ENCODE measurements around the gene RIOX2.

Gene RIOX2

GRCh38 chr3:97990624-97991292 is 18.5 kb upstream of the RIOX2 start:
- DNase-seq (ENCODE audit: low spot score) (no peak), FAIRE-seq (peak; percentile 27)

GRCh38 chr3:97988784-97989568 is 16.7 kb upstream of the RIOX2 start:
- no peak for DNase-seq (ENCODE audit: low spot score)
- peak; percentile 99 for FAIRE-seq

- DNase-seq (ENCODE audit: low spot score) (no peak), FAIRE-seq (no peak)
These were observed 15.1 kb upstream of the RIOX2 start for GRCh38 chr3:97987306-97987705.

- DNase-seq (ENCODE audit: low spot score): no peak
- FAIRE-seq: no peak
These were observed 11.8 kb upstream of the RIOX2 start for GRCh38 chr3:97983933-97984491.

GRCh38 chr3:97981886-97982285 is 9.7 kb upstream of the RIOX2 start:
- no peak for DNase-seq (ENCODE audit: low spot score)
- no peak for FAIRE-seq

- FAIRE-seq (no peak), DNase-seq (ENCODE audit: low spot score) (no peak)
These were observed 7.4 kb upstream of the RIOX2 start for GRCh38 chr3:97979610-97980009.

- DNase-seq (ENCODE audit: low spot score): no peak
- no peak for FAIRE-seq
These were observed 3.2 kb upstream of the RIOX2 start for GRCh38 chr3:97975466-97975865.

GRCh38 chr3:97974996-97975395 is 2.8 kb upstream of the RIOX2 start:
- DNase-seq (ENCODE audit: low spot score) (no peak), FAIRE-seq (no peak)

GRCh38 chr3:97972976-97973375 is 745 bp upstream of the RIOX2 start:
- FAIRE-seq: peak; percentile 35
- no peak for DNase-seq (ENCODE audit: low spot score)

GRCh38 chr3:97970956-97971620 is 1.1 kb downstream of the RIOX2 start:
- DNase-seq (ENCODE audit: low spot score) (no peak), FAIRE-seq (no peak)

- FAIRE-seq: no peak
- DNase-seq (ENCODE audit: low spot score): no peak
These were observed 2.1 kb downstream of the RIOX2 start for GRCh38 chr3:97970156-97970555.

- no peak for FAIRE-seq
- no peak for DNase-seq (ENCODE audit: low spot score)
These were observed 2.7 kb downstream of the RIOX2 start for GRCh38 chr3:97969541-97969940.

GRCh38 chr3:97968376-97968775 is 3.9 kb downstream of the RIOX2 start:
- no peak for FAIRE-seq

GRCh38 chr3:97967966-97968365 is 4.3 kb downstream of the RIOX2 start:
- no peak for DNase-seq (ENCODE audit: low spot score)
- no peak for FAIRE-seq

More at GRCh38 chr3:97968376-97968775, 3.9 kb downstream of the RIOX2 start:
- DNase-seq (ENCODE audit: low spot score): no peak

GRCh38 chr3:97960993-97961766 is 11.1 kb downstream of the RIOX2 start:
- no peak for FAIRE-seq
- no peak for DNase-seq (ENCODE audit: low spot score)

GRCh38 chr3:97960551-97960950 is 11.7 kb downstream of the RIOX2 start:
- DNase-seq (ENCODE audit: low spot score): no peak
- no peak for FAIRE-seq

- FAIRE-seq: no peak
- no peak for DNase-seq (ENCODE audit: low spot score)
These were observed 12.4 kb downstream of the RIOX2 start for GRCh38 chr3:97959872-97960271.

GRCh38 chr3:97958796-97959195 is 13.4 kb downstream of the RIOX2 start:
- DNase-seq (ENCODE audit: low spot score) (no peak), FAIRE-seq (no peak)

- no peak for DNase-seq (ENCODE audit: low spot score)
- no peak for FAIRE-seq
These were observed 13.8 kb downstream of the RIOX2 start for GRCh38 chr3:97958396-97958795.

GRCh38 chr3:97957617-97958311 is 14.5 kb downstream of the RIOX2 start:
- DNase-seq (ENCODE audit: low spot score) (no peak), FAIRE-seq (no peak)

GRCh38 chr3:97956051-97956450 is 16.2 kb downstream of the RIOX2 start:
- DNase-seq (ENCODE audit: low spot score) (no peak), FAIRE-seq (no peak)

All from urothelium cell line (cell line).